Aorta (tissue), 5 donors: ENCODE results near the gene RTN4RL1. TPM values are rescaled to one million over a fixed set of nuclear protein-coding genes. Genes with fewer than 3 reads are reported as not detected.
A peak's percentile ranks its signal among the peaks of the same experiment; 100 is the strongest.

Experiments used
- ATAC-seq: fragments of 200-7000 bp; cut with Tn5 transposase; one replicate; pipeline ENCODE4 v1.9.1; 2022; ENCODE audit warnings: moderate library complexity; ENCODE audit not compliant: low FRiP score
- DNase-seq, 2 donors: peaks; one replicate each; pipeline ENCODE4 v3.0.0-alpha.2; 2020
- H3K27ac ChIP-seq, 2 donors: one replicate each; pipeline ENCODE4 v1.5.1; 2013; ENCODE audit warnings: low read length in 2 of 2, mild to moderate bottlenecking in 2 of 2, moderate library complexity in 2 of 2, control low read depth in 1 of 2, inconsistent platforms in 1 of 2, low read depth in 1 of 2
- H3K27me3 ChIP-seq, 2 donors: one replicate each; pipeline ENCODE4 v1.6.1; 2013; ENCODE audit warnings: control low read depth in 1 of 2, low read length in 1 of 2, mild to moderate bottlenecking in 1 of 2, moderate library complexity in 1 of 2; ENCODE audit not compliant: insufficient read depth in 2 of 2, control insufficient read depth in 1 of 2
- H3K36me3 ChIP-seq, 2 donors: one replicate each; pipeline ENCODE4 v1.6.1; 2013; ENCODE audit warnings: control low read depth in 1 of 2, low read length in 1 of 2, mild to moderate bottlenecking in 1 of 2; ENCODE audit not compliant: insufficient read depth in 2 of 2, control insufficient read depth in 1 of 2
- H3K4me1 ChIP-seq, 2 donors: one replicate each; pipeline ENCODE4 v1.6.1; 2013; ENCODE audit warnings: low read length in 2 of 2, control low read depth in 1 of 2, mild to moderate bottlenecking in 1 of 2, moderate library complexity in 1 of 2; ENCODE audit not compliant: insufficient read depth in 2 of 2, control insufficient read depth in 1 of 2
- H3K4me3 ChIP-seq, 2 donors: one replicate each; pipeline ENCODE4 v1.5.1; 2013; ENCODE audit warnings: low read length in 2 of 2, control low read depth in 1 of 2, mild to moderate bottlenecking in 1 of 2
- H3K9me3 ChIP-seq: one replicate; pipeline ENCODE4 v1.6.1; 2013; ENCODE audit warnings: mild to moderate bottlenecking, low read length; ENCODE audit not compliant: control insufficient read depth
- WGBS, 2 donors: extraction: QIAGEN DNeasy Blood & Tissue Kit; methylation state at CpG; one replicate each; pipeline ENCODE4 v1.1.7; 2013; 5-methylcytosine and 5-hydroxymethylcytosine counted together
- intact Hi-C, 2 donors: fragments of 100-400 bp; cut with DNase I; formaldehyde crosslinking; loops; one replicate each; pipeline versions ENCODE4 v1.14.2 to v1.15.0; 2022
- polyA plus RNA-seq, 2 donors: library from polyadenylated mRNA; stranded (reverse); fragments of 200-250 nt; gene quantifications; one replicate each; pipeline ENCODE4 v1.2.3, GENCODE V29; 2013
- total RNA-seq, 2 donors: library from RNA; stranded (reverse); fragmentation: NEBNext Ultra II Directional; extraction: Animal tissue kit (Norgen Biotek cat#: 25700); gene quantifications; one replicate each; pipeline ENCODE4 v1.2.1, GENCODE V29; 2021
- donor health status: healthy with polysubstance abuse.
- donor health status: Bipolar disorder and iron deficiency.
- donor health status: DM: no; HTN: no; CAD: no.
- donor health status: DM: no; HTN: no; CAD: no.
- donor health status: DM: yes; HTN: yes; CAD: no.

The RTN4RL1 gene
- total and polyA plus RNA-seq, 4 donors = 0.25 to 5.2 (median 2.2) TPM

- Histone ChIP-seq H3K36me3 (peaks cover 0 to 3% of the 10 kb centered on the region in 2 donors), H3K4me1 (no peaks in the 10 kb centered on the region), H3K9me3 (no peaks in the 10 kb centered on the region), H3K27me3 (no peaks in the 10 kb centered on the region), H3K27ac (no peak overlapping the region), H3K4me3 (no peak overlapping the region)
- 83 to 87% methylated on average over 21 of the region's 21 CpGs for WGBS, 2 donors
- DNase-seq (no peak), ATAC-seq (peak; percentile 1)
- intact Hi-C loops = no loop called here
Observed at GRCh38 chr17:2060681-2061440, 35.7 kb upstream of the RTN4RL1 start.

- WGBS, 2 donors = 89 to 93% methylated on average over 6 of the region's 6 CpGs
- H3K27ac ChIP-seq = no peak overlapping the region
- DNase-seq = no peak
- intact Hi-C loops = no loop called here
- peaks cover 0 to 3% of the 10 kb centered on the region in 2 donors for H3K36me3 ChIP-seq
- H3K9me3 ChIP-seq = no peaks in the 10 kb centered on the region
- H3K4me3 ChIP-seq = no peak overlapping the region
- no peak for ATAC-seq
- no peaks in the 10 kb centered on the region for H3K27me3 ChIP-seq
- H3K4me1 ChIP-seq = no peaks in the 10 kb centered on the region
Observed at GRCh38 chr17:2060385-2060658, 35.2 kb upstream of the RTN4RL1 start.

GRCh38 chr17:2059547-2060384 lies 34.6 kb upstream of the RTN4RL1 start:
- intact Hi-C loops = loop anchor here in 1 of 2 donors (5.0 kb wide), 1 partner anchor 293 kb away; no protein-coding TSS in a partner anchor
- Histone ChIP-seq H3K4me1 (no peaks in the 10 kb centered on the region), H3K9me3 (no peaks in the 10 kb centered on the region), H3K27me3 (no peaks in the 10 kb centered on the region), H3K27ac (no peak overlapping the region), H3K36me3 (peaks cover 0 to 1% of the 10 kb centered on the region in 2 donors), H3K4me3 (no peak overlapping the region)
- ATAC-seq (no peak), DNase-seq (no peak)
- WGBS, 2 donors = 88 to 89% methylated on average over 21 of the region's 21 CpGs

- ATAC-seq = peak; percentile 48
- H3K27me3 ChIP-seq = no peaks in the 10 kb centered on the region
- peak; percentile 86 to 91 for DNase-seq
- intact Hi-C loops = loop anchor here in 1 of 2 donors (5.0 kb wide), 1 partner anchor 293 kb away; no protein-coding TSS in a partner anchor
- H3K4me1 ChIP-seq = no peaks in the 10 kb centered on the region
- no peak overlapping the region for H3K4me3 ChIP-seq
- no peaks in the 10 kb centered on the region for H3K36me3 ChIP-seq
- WGBS, 2 donors = 76 to 77% methylated on average over 78 of the region's 78 CpGs
- H3K27ac ChIP-seq = no peak overlapping the region
- no peaks in the 10 kb centered on the region for H3K9me3 ChIP-seq
Observed at GRCh38 chr17:2058586-2059546, 33.7 kb upstream of the RTN4RL1 start.

GRCh38 chr17:2057760-2058585 lies 32.8 kb upstream of the RTN4RL1 start:
- no peaks in the 10 kb centered on the region for H3K9me3 ChIP-seq
- H3K27me3 ChIP-seq = no peaks in the 10 kb centered on the region
- H3K36me3 ChIP-seq = no peaks in the 10 kb centered on the region
- ATAC-seq (no peak), DNase-seq (no peak)
- intact Hi-C loops = loop anchor here in 1 of 2 donors (5.0 kb wide), 1 partner anchor 294 kb away; no protein-coding TSS in a partner anchor
- H3K27ac ChIP-seq = no peak overlapping the region
- WGBS, 2 donors = 88 to 90% methylated on average over 98 of the region's 98 CpGs
- H3K4me3 ChIP-seq = no peak overlapping the region
- no peaks in the 10 kb centered on the region for H3K4me1 ChIP-seq

- no peak overlapping the region for H3K27ac ChIP-seq
- no peaks in the 10 kb centered on the region for H3K36me3 ChIP-seq
- intact Hi-C loops = loop anchor here in 1 of 2 donors (5.0 kb wide), 1 partner anchor 295 kb away; no protein-coding TSS in a partner anchor
- 80 to 84% methylated on average over 75 to 81 of the region's 81 CpGs for WGBS, 2 donors
- no peak overlapping the region for H3K4me3 ChIP-seq
- DNase-seq (no peak), ATAC-seq (no peak)
- no peaks in the 10 kb centered on the region for H3K4me1 ChIP-seq
- H3K9me3 ChIP-seq = no peaks in the 10 kb centered on the region
- H3K27me3 ChIP-seq = no peaks in the 10 kb centered on the region
Observed at GRCh38 chr17:2057175-2057759, 32.1 kb upstream of the RTN4RL1 start.

GRCh38 chr17:2056206-2057174 lies 31.4 kb upstream of the RTN4RL1 start:
- ATAC-seq (no peak), DNase-seq (no peak)
- Histone ChIP-seq H3K36me3 (no peaks in the 10 kb centered on the region), H3K27me3 (no peaks in the 10 kb centered on the region), H3K9me3 (no peaks in the 10 kb centered on the region), H3K4me3 (no peak overlapping the region), H3K4me1 (no peaks in the 10 kb centered on the region), H3K27ac (no peak overlapping the region)
- 88 to 89% methylated on average over 83 to 85 of the region's 85 CpGs for WGBS, 2 donors
- intact Hi-C loops = loop anchor here in 1 of 2 donors (5.0 kb wide), 1 partner anchor 296 kb away; no protein-coding TSS in a partner anchor
